ENCODE data around the gene DGCR8.

DNA sequence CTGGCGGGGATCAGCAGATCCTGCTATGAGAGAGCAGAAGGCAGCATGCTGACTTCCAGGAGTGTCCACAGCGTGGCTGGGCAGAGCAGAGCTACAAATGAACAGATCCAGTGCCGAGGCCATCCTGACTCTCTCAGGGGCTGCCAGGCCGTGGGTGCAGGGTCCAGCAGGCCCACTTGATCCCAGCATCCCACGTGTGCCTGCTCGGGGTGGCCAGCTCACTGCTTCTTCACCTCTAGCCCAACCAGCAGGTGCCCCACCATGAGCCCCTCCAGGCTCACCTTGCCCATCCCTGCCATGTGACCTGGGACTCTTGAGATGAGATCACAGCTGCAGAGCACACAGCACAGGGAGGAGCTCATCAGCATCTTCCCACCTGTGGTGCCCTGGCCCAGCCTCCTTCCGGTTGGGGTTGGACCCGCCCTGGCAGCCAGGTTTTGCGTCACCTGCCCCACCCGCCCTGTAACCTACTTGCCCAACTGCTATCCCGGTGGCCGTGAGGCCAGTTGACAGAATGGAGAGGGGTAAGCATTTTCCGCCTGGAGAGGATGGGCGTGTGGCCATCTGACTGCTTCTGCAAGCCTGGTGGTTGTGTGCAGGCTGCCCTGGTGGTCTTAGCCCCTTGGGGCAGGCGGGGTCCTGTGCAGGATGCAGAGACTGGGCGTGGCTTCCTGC, 48.2 kb upstream of the DGCR8 start:
- TF ChIP-seq, protein P1, sequence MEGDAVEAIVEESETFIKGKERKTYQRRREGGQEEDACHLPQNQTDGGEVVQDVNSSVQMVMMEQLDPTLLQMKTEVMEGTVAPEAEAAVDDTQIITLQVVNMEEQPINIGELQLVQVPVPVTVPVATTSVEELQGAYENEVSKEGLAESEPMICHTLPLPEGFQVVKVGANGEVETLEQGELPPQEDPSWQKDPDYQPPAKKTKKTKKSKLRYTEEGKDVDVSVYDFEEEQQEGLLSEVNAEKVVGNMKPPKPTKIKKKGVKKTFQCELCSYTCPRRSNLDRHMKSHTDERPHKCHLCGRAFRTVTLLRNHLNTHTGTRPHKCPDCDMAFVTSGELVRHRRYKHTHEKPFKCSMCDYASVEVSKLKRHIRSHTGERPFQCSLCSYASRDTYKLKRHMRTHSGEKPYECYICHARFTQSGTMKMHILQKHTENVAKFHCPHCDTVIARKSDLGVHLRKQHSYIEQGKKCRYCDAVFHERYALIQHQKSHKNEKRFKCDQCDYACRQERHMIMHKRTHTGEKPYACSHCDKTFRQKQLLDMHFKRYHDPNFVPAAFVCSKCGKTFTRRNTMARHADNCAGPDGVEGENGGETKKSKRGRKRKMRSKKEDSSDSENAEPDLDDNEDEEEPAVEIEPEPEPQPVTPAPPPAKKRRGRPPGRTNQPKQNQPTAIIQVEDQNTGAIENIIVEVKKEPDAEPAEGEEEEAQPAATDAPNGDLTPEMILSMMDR (IDR thresholded peaks at IDR 0.05) = no peak
- TF ChIP-seq ZFX (IDR thresholded peaks at IDR 0.05; ENCODE audit: borderline replicate concordance) = no peak
